SK-N-SH (cell line): Measurements from ENCODE around the gene IKZF1. TPM values are rescaled to one million over a fixed set of nuclear protein-coding genes. Genes with fewer than 3 reads are reported as not detected.

Experiments used
- CTCF ChIA-PET: fragments of 300-600, 350-600 bp; formaldehyde crosslinking; extraction: SDS; loops from one replicate; lab custom pipeline; 2021; lab: Yijun Ruan, JAX
- POLR2A ChIA-PET: fragments of 350-600 bp; sonication (Branson Sonifier 250); formaldehyde crosslinking; extraction: SDS; loops from one replicate; lab custom pipeline; 2020; ENCODE audit warnings: antibody characterized with exemption, inconsistent platforms; lab: Yijun Ruan, JAX
- DNase-seq: peaks from one replicate; pipeline ENCODE4 v3.0.0; 2012
- H2AFZ ChIP-seq: fragments of 200-600 bp; sonication (generic); 2 replicates; pipeline ENCODE4 v1.8.1; 2016; ENCODE audit warnings: antibody characterized with exemption, mild to moderate bottlenecking, low read depth
- H3F3A ChIP-seq: fragments of 200-600 bp; sonication (generic); replicated peaks from 2 replicates; pipeline ENCODE3; 2016; ENCODE audit warnings: antibody characterized with exemption, mild to moderate bottlenecking; ENCODE audit not compliant: insufficient read depth
- H3K27ac ChIP-seq, 2 experiments: fragments of 200-500 bp in 1 of 2; fragments of 200-600 bp in 1 of 2; sonication (Bioruptor generic) in 1 of 2; sonication (generic), shearing (Covaris generic) in 1 of 2; 2 replicates each; pipeline versions ENCODE4 v1.5.1 to v1.6.1; 2014 to 2016; ENCODE audit warnings: low read depth in 2 of 2, inconsistent platforms in 1 of 2, low read length in 1 of 2, mild to moderate bottlenecking in 1 of 2, mixed read lengths in 1 of 2
- H3K27me3 ChIP-seq: fragments of 200-600 bp; sonication (generic), shearing (Covaris generic); 2 replicates; pipeline ENCODE4 v1.6.1; 2016; ENCODE audit warnings: mixed run types; ENCODE audit not compliant: insufficient read depth
- H3K36me3 ChIP-seq, 2 experiments: fragments of 200-500 bp in 1 of 2; fragments of 200-600 bp in 1 of 2; sonication (Bioruptor generic) in 1 of 2; sonication (generic) in 1 of 2; replicated peaks in 1 of 2; 2 replicates each; pipeline versions ENCODE3 to v1.5.1; 2014 to 2016; ENCODE audit warnings: low read length in 1 of 2, mild to moderate bottlenecking in 1 of 2; ENCODE audit not compliant: insufficient read depth in 2 of 2, control insufficient read depth in 1 of 2
- H3K4me1 ChIP-seq, 2 experiments: fragments of 200-500 bp in 1 of 2; fragments of 200-600 bp in 1 of 2; sonication (Bioruptor generic) in 1 of 2; sonication (generic), shearing (Covaris generic) in 1 of 2; 2 replicates each; pipeline versions ENCODE4 v1.5.1 to v1.6.1; 2014 to 2016; ENCODE audit warnings: low read depth in 1 of 2, low read length in 1 of 2, mixed run types in 1 of 2; ENCODE audit not compliant: insufficient read depth in 2 of 2, control insufficient read depth in 1 of 2
- H3K4me2 ChIP-seq: fragments of 200-600 bp; sonication (generic), shearing (Covaris generic); 2 replicates; pipeline ENCODE4 v1.6.1; 2017; ENCODE audit warnings: mixed run types
- H3K4me3 ChIP-seq, 2 experiments: fragments of 200-500 bp in 1 of 2; fragments of 200-600 bp in 1 of 2; sonication (Bioruptor generic) in 1 of 2; sonication (generic), shearing (Covaris generic) in 1 of 2; 2 replicates each; pipeline versions ENCODE4 v1.5.1 to v1.8.1; 2014 to 2016; ENCODE audit warnings: low read depth in 2 of 2, inconsistent platforms in 1 of 2, low read length in 1 of 2, mild to moderate bottlenecking in 1 of 2, mixed read lengths in 1 of 2, moderate library complexity in 1 of 2
- H3K79me2 ChIP-seq: fragments of 200-600 bp; sonication (generic); 2 replicates; pipeline ENCODE4 v1.8.1; 2017; ENCODE audit warnings: mild to moderate bottlenecking; ENCODE audit not compliant: insufficient read depth
- H3K9ac ChIP-seq: fragments of 200-600 bp; sonication (generic); 2 replicates; pipeline ENCODE4 v1.6.1; 2017; ENCODE audit warnings: mixed run types
- H3K9me2 ChIP-seq: fragments of 200-600 bp; sonication (generic); 2 replicates; pipeline ENCODE4 v1.6.1; 2017; ENCODE audit warnings: mixed run types
- H3K9me3 ChIP-seq: fragments of 200-600 bp; sonication (generic); 2 replicates; pipeline ENCODE4 v1.6.1; 2017; ENCODE audit warnings: mixed run types, mild to moderate bottlenecking, moderate library complexity
- H4K20me1 ChIP-seq: fragments of 200-600 bp; sonication (generic); 2 replicates; pipeline ENCODE4 v1.6.1; 2017; ENCODE audit warnings: mild to moderate bottlenecking, mixed run types; ENCODE audit not compliant: insufficient read depth
- CHD2 ChIP-seq: fragments of 150-350 bp; IDR thresholded peaks from 2 replicates; pipeline ENCODE4 v1.6.1; 2018; ENCODE audit warnings: low read length; ENCODE audit not compliant: partially characterized antibody
- ELF1 ChIP-seq: IDR thresholded peaks from 2 replicates; pipeline ENCODE4 v1.4.0; 2012
- EZH2phosphoT487 ChIP-seq: fragments of 200-600 bp; sonication (generic); IDR thresholded peaks from 2 replicates; pipeline ENCODE4 v1.6.1; 2017; ENCODE audit warnings: low read depth, mixed run types, mild to moderate bottlenecking, antibody characterized with exemption, moderate library complexity, borderline replicate concordance
- FOSL2 ChIP-seq: IDR thresholded peaks from 2 replicates; pipeline ENCODE4 v1.4.0; 2012; ENCODE audit warnings: low read depth, mild to moderate bottlenecking, moderate library complexity, borderline replicate concordance
- FOXJ3 ChIP-seq: sonication (generic); formaldehyde crosslinking; IDR thresholded peaks from 2 replicates; pipeline ENCODE4 v1.5.1; 2020; ENCODE audit warnings: mild to moderate bottlenecking, missing genetic modification reagents
- FOXM1 ChIP-seq: IDR thresholded peaks from 2 replicates; pipeline ENCODE4 v1.4.0; 2012; ENCODE audit warnings: low read depth, mild to moderate bottlenecking
- GATA2 ChIP-seq: sonication (generic); formaldehyde crosslinking; IDR thresholded peaks from 2 replicates; pipeline ENCODE4 v1.5.0; 2020; ENCODE audit warnings: mild to moderate bottlenecking, missing genetic modification reagents
- MEF2A ChIP-seq: IDR thresholded peaks from 2 replicates; pipeline ENCODE4 v1.4.0; 2012; ENCODE audit warnings: low read depth, borderline replicate concordance
- NFIC ChIP-seq: IDR thresholded peaks from 2 replicates; pipeline ENCODE4 v1.4.0; 2012; ENCODE audit warnings: borderline replicate concordance
- RAD21 ChIP-seq: IDR thresholded peaks from 2 replicates; pipeline ENCODE4 v1.6.1; 2012; ENCODE audit warnings: mild to moderate bottlenecking, low read length
- RCOR1 ChIP-seq: fragments of 150-350 bp; IDR thresholded peaks from 2 replicates; pipeline ENCODE4 v1.6.1; 2017; ENCODE audit warnings: antibody characterized with exemption, low read length
- RFX5 ChIP-seq: IDR thresholded peaks from 2 replicates; pipeline ENCODE4 v1.6.1; 2012; ENCODE audit warnings: mild to moderate bottlenecking, improper control_type of control experiment, low read length
- RXRA ChIP-seq: IDR thresholded peaks from 2 replicates; pipeline ENCODE4 v1.4.0; 2012; ENCODE audit warnings: low read depth, mild to moderate bottlenecking, borderline replicate concordance
- SIN3A ChIP-seq: IDR thresholded peaks from 2 replicates; pipeline ENCODE4 v1.6.1; 2012; ENCODE audit warnings: low read depth, mild to moderate bottlenecking, low read length, moderate library complexity, borderline replicate concordance
- WGBS: methylation state at CpG from one replicate; pipeline ENCODE4 v1.1.6; 2017; ENCODE audit warnings: low lambda C conversion rate; 5-methylcytosine and 5-hydroxymethylcytosine counted together
- polyA plus RNA-seq, 3 experiments: library from polyadenylated mRNA; depleted of rRNA; stranded (reverse); fragments of >200 nt; gene quantifications; 2 replicates each; pipeline ENCODE4 v1.2.3, GENCODE V29; 2012
- TF ChIP-seq, protein P1 (sequence below): fragments of 150-350 bp; IDR thresholded peaks from 2 replicates; pipeline ENCODE4 v1.6.1; 2017; ENCODE audit warnings: antibody characterized with exemption, low read length, low read depth, borderline replicate concordance
- TF ChIP-seq, protein P2 (sequence below): fragments of 200-600 bp; sonication (generic); IDR thresholded peaks from 2 replicates; pipeline ENCODE4 v1.6.1; 2017; ENCODE audit warnings: antibody characterized with exemption, mild to moderate bottlenecking, moderate library complexity
- TF ChIP-seq, protein P3 (sequence below): IDR thresholded peaks from 2 replicates; pipeline ENCODE4 v1.6.1; 2012; ENCODE audit warnings: mild to moderate bottlenecking, low read depth, low read length, moderate library complexity
- TF ChIP-seq, protein P4 (sequence below): IDR thresholded peaks from 2 replicates; pipeline ENCODE4 v1.4.0; 2012; ENCODE audit warnings: low read depth, borderline replicate concordance

The IKZF1 gene
- polyA plus RNA-seq, 1 of the 3 experiments (the other 2 are of a cell fraction) = not detected

DNA sequence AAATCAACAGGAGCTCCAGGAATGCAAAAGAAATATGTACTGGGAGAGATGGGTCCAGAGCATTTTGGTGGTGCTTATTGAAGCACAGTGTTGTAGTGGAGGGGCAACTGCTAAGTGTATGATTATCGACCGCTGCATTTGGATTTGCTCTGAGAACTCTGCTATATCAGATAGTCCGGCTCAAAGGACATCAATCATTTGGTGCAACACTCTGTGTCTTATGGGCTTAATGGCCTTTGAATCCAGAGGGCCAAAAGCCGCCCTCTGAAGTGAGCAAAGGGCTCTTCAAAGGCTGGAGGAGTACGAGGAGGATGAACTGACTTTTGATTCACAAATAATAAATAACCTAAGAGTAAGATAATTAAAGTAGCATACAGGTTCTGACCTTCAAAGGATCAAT, 9.4 kb upstream of the IKZF1 start:
- CTCF ChIA-PET = interaction anchor here (1.4 kb wide), 2 partner anchors 8 to 10 kb away, joined by 3 to 4 read pairs; partner anchors contain the start of gene IKZF1
- no peak overlapping the region for H3K9ac ChIP-seq
- H4K20me1 ChIP-seq = no peaks in the 10 kb centered on the region
- POLR2A ChIA-PET = no interaction called here
- H3K4me2 ChIP-seq = no peak overlapping the region
- TF ChIP-seq MEF2A (no peak), RCOR1 (no peak), ELF1 (no peak), SIN3A (no peak), NFIC (no peak), RFX5 (no peak), FOXJ3 (CRISPR knock-in tag) (no peak), RXRA (no peak), FOSL2 (no peak), EZH2phosphoT487 (no peak), CHD2 (no peak), FOXM1 (no peak), RAD21 (no peak), GATA2 (no peak)
- TF ChIP-seq, protein P1, sequence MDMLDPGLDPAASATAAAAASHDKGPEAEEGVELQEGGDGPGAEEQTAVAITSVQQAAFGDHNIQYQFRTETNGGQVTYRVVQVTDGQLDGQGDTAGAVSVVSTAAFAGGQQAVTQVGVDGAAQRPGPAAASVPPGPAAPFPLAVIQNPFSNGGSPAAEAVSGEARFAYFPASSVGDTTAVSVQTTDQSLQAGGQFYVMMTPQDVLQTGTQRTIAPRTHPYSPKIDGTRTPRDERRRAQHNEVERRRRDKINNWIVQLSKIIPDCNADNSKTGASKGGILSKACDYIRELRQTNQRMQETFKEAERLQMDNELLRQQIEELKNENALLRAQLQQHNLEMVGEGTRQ = no peak
- TF ChIP-seq, protein P2, sequence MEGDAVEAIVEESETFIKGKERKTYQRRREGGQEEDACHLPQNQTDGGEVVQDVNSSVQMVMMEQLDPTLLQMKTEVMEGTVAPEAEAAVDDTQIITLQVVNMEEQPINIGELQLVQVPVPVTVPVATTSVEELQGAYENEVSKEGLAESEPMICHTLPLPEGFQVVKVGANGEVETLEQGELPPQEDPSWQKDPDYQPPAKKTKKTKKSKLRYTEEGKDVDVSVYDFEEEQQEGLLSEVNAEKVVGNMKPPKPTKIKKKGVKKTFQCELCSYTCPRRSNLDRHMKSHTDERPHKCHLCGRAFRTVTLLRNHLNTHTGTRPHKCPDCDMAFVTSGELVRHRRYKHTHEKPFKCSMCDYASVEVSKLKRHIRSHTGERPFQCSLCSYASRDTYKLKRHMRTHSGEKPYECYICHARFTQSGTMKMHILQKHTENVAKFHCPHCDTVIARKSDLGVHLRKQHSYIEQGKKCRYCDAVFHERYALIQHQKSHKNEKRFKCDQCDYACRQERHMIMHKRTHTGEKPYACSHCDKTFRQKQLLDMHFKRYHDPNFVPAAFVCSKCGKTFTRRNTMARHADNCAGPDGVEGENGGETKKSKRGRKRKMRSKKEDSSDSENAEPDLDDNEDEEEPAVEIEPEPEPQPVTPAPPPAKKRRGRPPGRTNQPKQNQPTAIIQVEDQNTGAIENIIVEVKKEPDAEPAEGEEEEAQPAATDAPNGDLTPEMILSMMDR = no peak
- TF ChIP-seq, protein P3, sequence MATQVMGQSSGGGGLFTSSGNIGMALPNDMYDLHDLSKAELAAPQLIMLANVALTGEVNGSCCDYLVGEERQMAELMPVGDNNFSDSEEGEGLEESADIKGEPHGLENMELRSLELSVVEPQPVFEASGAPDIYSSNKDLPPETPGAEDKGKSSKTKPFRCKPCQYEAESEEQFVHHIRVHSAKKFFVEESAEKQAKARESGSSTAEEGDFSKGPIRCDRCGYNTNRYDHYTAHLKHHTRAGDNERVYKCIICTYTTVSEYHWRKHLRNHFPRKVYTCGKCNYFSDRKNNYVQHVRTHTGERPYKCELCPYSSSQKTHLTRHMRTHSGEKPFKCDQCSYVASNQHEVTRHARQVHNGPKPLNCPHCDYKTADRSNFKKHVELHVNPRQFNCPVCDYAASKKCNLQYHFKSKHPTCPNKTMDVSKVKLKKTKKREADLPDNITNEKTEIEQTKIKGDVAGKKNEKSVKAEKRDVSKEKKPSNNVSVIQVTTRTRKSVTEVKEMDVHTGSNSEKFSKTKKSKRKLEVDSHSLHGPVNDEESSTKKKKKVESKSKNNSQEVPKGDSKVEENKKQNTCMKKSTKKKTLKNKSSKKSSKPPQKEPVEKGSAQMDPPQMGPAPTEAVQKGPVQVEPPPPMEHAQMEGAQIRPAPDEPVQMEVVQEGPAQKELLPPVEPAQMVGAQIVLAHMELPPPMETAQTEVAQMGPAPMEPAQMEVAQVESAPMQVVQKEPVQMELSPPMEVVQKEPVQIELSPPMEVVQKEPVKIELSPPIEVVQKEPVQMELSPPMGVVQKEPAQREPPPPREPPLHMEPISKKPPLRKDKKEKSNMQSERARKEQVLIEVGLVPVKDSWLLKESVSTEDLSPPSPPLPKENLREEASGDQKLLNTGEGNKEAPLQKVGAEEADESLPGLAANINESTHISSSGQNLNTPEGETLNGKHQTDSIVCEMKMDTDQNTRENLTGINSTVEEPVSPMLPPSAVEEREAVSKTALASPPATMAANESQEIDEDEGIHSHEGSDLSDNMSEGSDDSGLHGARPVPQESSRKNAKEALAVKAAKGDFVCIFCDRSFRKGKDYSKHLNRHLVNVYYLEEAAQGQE = no peak
- TF ChIP-seq, protein P4, sequence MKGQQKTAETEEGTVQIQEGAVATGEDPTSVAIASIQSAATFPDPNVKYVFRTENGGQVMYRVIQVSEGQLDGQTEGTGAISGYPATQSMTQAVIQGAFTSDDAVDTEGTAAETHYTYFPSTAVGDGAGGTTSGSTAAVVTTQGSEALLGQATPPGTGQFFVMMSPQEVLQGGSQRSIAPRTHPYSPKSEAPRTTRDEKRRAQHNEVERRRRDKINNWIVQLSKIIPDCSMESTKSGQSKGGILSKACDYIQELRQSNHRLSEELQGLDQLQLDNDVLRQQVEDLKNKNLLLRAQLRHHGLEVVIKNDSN = no peak
- no peaks in the 10 kb centered on the region for H3K79me2 ChIP-seq
- 31% methylated on average over 5 of the region's 5 CpGs for WGBS
- H3K9me2 ChIP-seq = no peaks in the 10 kb centered on the region
- no peaks in the 10 kb centered on the region for H3K9me3 ChIP-seq
- no peak overlapping the region for H2AFZ ChIP-seq
- no peaks in the 10 kb centered on the region for H3K36me3 ChIP-seq
- no peaks in the 10 kb centered on the region for H3K27me3 ChIP-seq
- H3F3A ChIP-seq = no peaks in the 10 kb centered on the region
- DNase-seq = no peak
- no peaks in the 10 kb centered on the region for H3K4me1 ChIP-seq
- no peak overlapping the region for H3K27ac ChIP-seq
- no peak overlapping the region for H3K4me3 ChIP-seq
